ENCODE data around the gene ETS1. TPM values are rescaled to one million over a fixed set of nuclear protein-coding genes. Genes with fewer than 3 reads are reported as not detected.

ETS1 gene
- total RNA-seq, 1 donor from 2014 or later = 55.9 TPM

GRCh38 chr11:128584253-128584652 lies 3.1 kb downstream of the ETS1 start:
- no peak overlapping the region for H3K27ac Mint-ChIP-seq (ENCODE audit: unreplicated experiment)
- peaks cover 37% of the 10 kb centered on the region for H3K4me1 Mint-ChIP-seq
- H3K9me3 Mint-ChIP-seq = no peaks in the 10 kb centered on the region
- DNase-seq (ENCODE audit: low read depth, low spot score) = no peak
- no peak overlapping the region for H3K4me3 Mint-ChIP-seq
- H3K36me3 Mint-ChIP-seq (ENCODE audit: low read depth) = no peaks in the 10 kb centered on the region
- TF ChIP-seq CTCF (conservative IDR thresholded peaks at IDR 0.05) = no peak
- peaks cover 79% of the 10 kb centered on the region for H3K27me3 Mint-ChIP-seq (ENCODE audit: low read depth)

GRCh38 chr11:128582496-128583366 lies 4.6 kb downstream of the ETS1 start:
- no peak overlapping the region for H3K4me3 Mint-ChIP-seq
- H3K4me1 Mint-ChIP-seq = peaks cover 37% of the 10 kb centered on the region
- no peak for DNase-seq (ENCODE audit: low read depth, low spot score)
- TF ChIP-seq CTCF (conservative IDR thresholded peaks at IDR 0.05) = no peak
- no peak overlapping the region for H3K27ac Mint-ChIP-seq (ENCODE audit: unreplicated experiment)
- H3K27me3 Mint-ChIP-seq (ENCODE audit: low read depth) = peaks cover 69% of the 10 kb centered on the region
- no peaks in the 10 kb centered on the region for H3K9me3 Mint-ChIP-seq
- no peaks in the 10 kb centered on the region for H3K36me3 Mint-ChIP-seq (ENCODE audit: low read depth)

GRCh38 chr11:128581561-128582272 lies 5.6 kb downstream of the ETS1 start:
- no peak for DNase-seq (ENCODE audit: low read depth, low spot score)
- H3K4me1 Mint-ChIP-seq = peaks cover 31% of the 10 kb centered on the region
- peaks cover 67% of the 10 kb centered on the region for H3K27me3 Mint-ChIP-seq (ENCODE audit: low read depth)
- no peaks in the 10 kb centered on the region for H3K9me3 Mint-ChIP-seq
- H3K27ac Mint-ChIP-seq (ENCODE audit: unreplicated experiment) = no peak overlapping the region
- H3K4me3 Mint-ChIP-seq = no peak overlapping the region
- TF ChIP-seq CTCF (conservative IDR thresholded peaks at IDR 0.05) = no peak
- no peaks in the 10 kb centered on the region for H3K36me3 Mint-ChIP-seq (ENCODE audit: low read depth)

- no peak for TF ChIP-seq CTCF (conservative IDR thresholded peaks at IDR 0.05)
- Mint-ChIP-seq H3K27me3 (ENCODE audit: low read depth) (peaks cover 65% of the 10 kb centered on the region), H3K27ac (ENCODE audit: unreplicated experiment) (no peak overlapping the region), H3K36me3 (ENCODE audit: low read depth) (no peaks in the 10 kb centered on the region), H3K4me1 (peaks cover 28% of the 10 kb centered on the region), H3K9me3 (no peaks in the 10 kb centered on the region), H3K4me3 (no peak overlapping the region)
- DNase-seq (ENCODE audit: low read depth, low spot score) = no peak
These were observed 6.7 kb downstream of the ETS1 start for GRCh38 chr11:128580612-128581011.

- no peak for TF ChIP-seq CTCF (conservative IDR thresholded peaks at IDR 0.05)
- Mint-ChIP-seq H3K27me3 (ENCODE audit: low read depth) (peaks cover 61% of the 10 kb centered on the region), H3K4me3 (no peak overlapping the region), H3K36me3 (ENCODE audit: low read depth) (no peaks in the 10 kb centered on the region), H3K4me1 (peaks cover 27% of the 10 kb centered on the region), H3K27ac (ENCODE audit: unreplicated experiment) (no peak overlapping the region), H3K9me3 (no peaks in the 10 kb centered on the region)
- DNase-seq (ENCODE audit: low read depth, low spot score) = no peak
These were observed 7.4 kb downstream of the ETS1 start for GRCh38 chr11:128579798-128580504.
